Stimulated activated naive CD8-positive, alpha-beta T cell treated with anti-CD3 and anti-CD28 coated beads, Interleukin-15, amount 100 ng/mL, for 72 hours (primary cell): Measurements from ENCODE around the gene CHTF18.
"Not testable (repeated sequence)": the region's sequence is repeated elsewhere in the genome, so short reads cannot be mapped to it uniquely, and the experiment has no call there.

Source experiments
- ATAC-seq: fragments of 150-1000 bp; cut with Tn5 transposase; 2 replicates; pipeline ENCODE4 v1.10.0; 2021; ENCODE audit warnings: mild to moderate bottlenecking, moderate library complexity
- DNase-seq, 2 donors: peaks; one replicate each; pipeline ENCODE4 v3.0.0; 2021 to 2022
- H3K27ac Mint-ChIP-seq, 2 donors: one replicate each; pipeline ENCODE4 v1.8.0; 2022; ENCODE audit warnings: mild to moderate bottlenecking in 2 of 2, mixed read lengths in 2 of 2, moderate library complexity in 2 of 2
- H3K27me3 Mint-ChIP-seq: one replicate; pipeline ENCODE4 v1.8.0; 2022; ENCODE audit warnings: mixed read lengths
- H3K4me1 Mint-ChIP-seq: one replicate; pipeline ENCODE4 v1.8.0; 2022; ENCODE audit warnings: mild to moderate bottlenecking, mixed read lengths
- H3K4me3 Mint-ChIP-seq, 2 donors: one replicate each; pipeline ENCODE4 v1.8.0; 2022; ENCODE audit warnings: mild to moderate bottlenecking in 2 of 2, mixed read lengths in 2 of 2, moderate library complexity in 1 of 2
- H3K9me3 Mint-ChIP-seq, 2 donors: one replicate each; pipeline ENCODE4 v1.8.0; 2022; ENCODE audit warnings: mixed read lengths in 2 of 2

Gene CHTF18

GRCh38 chr16:818592-818991 is 30.2 kb downstream of the CHTF18 start:
- Mint-ChIP-seq H3K4me3 (no peak overlapping the region), H3K27ac (no peak overlapping the region), H3K9me3 (no peaks in the 10 kb centered on the region), H3K4me1 (peaks cover 10% of the 10 kb centered on the region), H3K27me3 (peaks cover 17% of the 10 kb centered on the region)
- DNase-seq = no peak
- no peak for ATAC-seq

GRCh38 chr16:819336-820043 is 31.1 kb downstream of the CHTF18 start:
- H3K27ac Mint-ChIP-seq = no peak overlapping the region
- ATAC-seq (peak; percentile 71), DNase-seq (no peak)
- H3K4me1 Mint-ChIP-seq = peaks cover 10% of the 10 kb centered on the region
- H3K4me3 Mint-ChIP-seq = peak overlapping the region in 1 of 2 donors; percentile 13
- no peaks in the 10 kb centered on the region for H3K9me3 Mint-ChIP-seq
- H3K27me3 Mint-ChIP-seq = peaks cover 12% of the 10 kb centered on the region

- not testable (repeated sequence) for H3K9me3 Mint-ChIP-seq, H3K27ac Mint-ChIP-seq, DNase-seq, ATAC-seq
- Mint-ChIP-seq H3K4me3 (peak overlapping the region in 1 of 2 donors; percentile 32), H3K27me3 (peaks cover 12% of the 10 kb centered on the region), H3K4me1 (peaks cover 10% of the 10 kb centered on the region)
These were observed 31.6 kb downstream of the CHTF18 start for GRCh38 chr16:820044-820408.

DNA sequence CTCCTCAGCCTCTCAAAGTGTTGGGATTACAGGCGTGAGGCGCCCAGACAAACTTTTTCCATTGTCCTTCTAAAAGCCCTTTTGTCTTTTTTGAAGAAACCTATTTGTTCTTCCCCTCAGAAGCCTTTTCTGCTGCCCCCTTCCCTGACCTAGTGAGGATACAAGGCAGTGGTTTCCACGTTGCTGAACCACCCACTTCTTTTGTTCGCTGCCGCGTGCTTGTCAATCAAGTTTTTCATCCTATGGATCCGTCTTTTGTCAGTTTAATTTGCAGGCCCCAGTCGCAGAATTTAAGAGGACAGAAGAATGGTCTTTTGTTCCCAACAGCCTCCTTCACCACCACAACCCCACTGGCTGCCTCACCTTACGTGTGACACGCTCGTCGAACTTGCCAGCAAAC is 32.3 kb downstream of the CHTF18 start:
- DNase-seq = no peak
- Mint-ChIP-seq H3K27me3 (peaks cover 12% of the 10 kb centered on the region), H3K9me3 (no peaks in the 10 kb centered on the region), H3K27ac (no peak overlapping the region), H3K4me1 (peaks cover 10% of the 10 kb centered on the region), H3K4me3 (no peak overlapping the region)
- no peak for ATAC-seq

- ATAC-seq (no peak), DNase-seq (no peak)
- Mint-ChIP-seq H3K4me1 (peaks cover 10% of the 10 kb centered on the region), H3K9me3 (no peaks in the 10 kb centered on the region), H3K27ac (no peak overlapping the region), H3K27me3 (peaks cover 12% of the 10 kb centered on the region), H3K4me3 (no peak overlapping the region)
These were observed 33.3 kb downstream of the CHTF18 start for GRCh38 chr16:821751-822150.

GRCh38 chr16:822174-822908 is 33.9 kb downstream of the CHTF18 start:
- no peak overlapping the region for H3K27ac Mint-ChIP-seq
- peaks cover 12% of the 10 kb centered on the region for H3K27me3 Mint-ChIP-seq
- DNase-seq (no peak), ATAC-seq (no peak)
- no peaks in the 10 kb centered on the region for H3K9me3 Mint-ChIP-seq
- H3K4me1 Mint-ChIP-seq = peaks cover 10% of the 10 kb centered on the region
- H3K4me3 Mint-ChIP-seq = no peak overlapping the region

GRCh38 chr16:822909-823297 is 34.5 kb downstream of the CHTF18 start:
- ATAC-seq (no peak), DNase-seq (no peak)
- Mint-ChIP-seq H3K9me3 (no peaks in the 10 kb centered on the region), H3K27me3 (peaks cover 12% of the 10 kb centered on the region), H3K4me1 (peaks cover 10% of the 10 kb centered on the region), H3K4me3 (no peak overlapping the region), H3K27ac (no peak overlapping the region)

- peaks cover 12% of the 10 kb centered on the region for H3K27me3 Mint-ChIP-seq
- H3K9me3 Mint-ChIP-seq = no peaks in the 10 kb centered on the region
- H3K4me1 Mint-ChIP-seq = peaks cover 10% of the 10 kb centered on the region
- no peak for ATAC-seq
- no peak overlapping the region for H3K27ac Mint-ChIP-seq
- no peak overlapping the region for H3K4me3 Mint-ChIP-seq
- no peak for DNase-seq
These were observed 35.8 kb downstream of the CHTF18 start for GRCh38 chr16:824194-824593.

GRCh38 chr16:824601-825000 is 36.2 kb downstream of the CHTF18 start:
- no peak overlapping the region for H3K27ac Mint-ChIP-seq
- DNase-seq (no peak), ATAC-seq (no peak)
- peaks cover 8% of the 10 kb centered on the region for H3K4me1 Mint-ChIP-seq
- H3K27me3 Mint-ChIP-seq = peaks cover 13% of the 10 kb centered on the region
- no peak overlapping the region for H3K4me3 Mint-ChIP-seq
- no peaks in the 10 kb centered on the region for H3K9me3 Mint-ChIP-seq

- H3K9me3 Mint-ChIP-seq = no peaks in the 10 kb centered on the region
- H3K4me1 Mint-ChIP-seq = no peaks in the 10 kb centered on the region
- no peak overlapping the region for H3K27ac Mint-ChIP-seq
- DNase-seq = no peak
- H3K4me3 Mint-ChIP-seq = no peak overlapping the region
- ATAC-seq = no peak
- peaks cover 12% of the 10 kb centered on the region for H3K27me3 Mint-ChIP-seq
These were observed 37.1 kb downstream of the CHTF18 start for GRCh38 chr16:825341-826061.

GRCh38 chr16:827513-827912 is 39.1 kb downstream of the CHTF18 start:
- DNase-seq = no peak
- Mint-ChIP-seq H3K9me3 (no peaks in the 10 kb centered on the region), H3K4me1 (no peaks in the 10 kb centered on the region), H3K27ac (no peak overlapping the region), H3K27me3 (peaks cover 12% of the 10 kb centered on the region), H3K4me3 (no peak overlapping the region)
- no peak for ATAC-seq

- Mint-ChIP-seq H3K4me3 (no peak overlapping the region), H3K27me3 (peaks cover 12% of the 10 kb centered on the region), H3K4me1 (no peaks in the 10 kb centered on the region), H3K9me3 (no peaks in the 10 kb centered on the region), H3K27ac (no peak overlapping the region)
- DNase-seq (no peak), ATAC-seq (no peak)
These were observed 40.5 kb downstream of the CHTF18 start for GRCh38 chr16:828891-829290.

DNA sequence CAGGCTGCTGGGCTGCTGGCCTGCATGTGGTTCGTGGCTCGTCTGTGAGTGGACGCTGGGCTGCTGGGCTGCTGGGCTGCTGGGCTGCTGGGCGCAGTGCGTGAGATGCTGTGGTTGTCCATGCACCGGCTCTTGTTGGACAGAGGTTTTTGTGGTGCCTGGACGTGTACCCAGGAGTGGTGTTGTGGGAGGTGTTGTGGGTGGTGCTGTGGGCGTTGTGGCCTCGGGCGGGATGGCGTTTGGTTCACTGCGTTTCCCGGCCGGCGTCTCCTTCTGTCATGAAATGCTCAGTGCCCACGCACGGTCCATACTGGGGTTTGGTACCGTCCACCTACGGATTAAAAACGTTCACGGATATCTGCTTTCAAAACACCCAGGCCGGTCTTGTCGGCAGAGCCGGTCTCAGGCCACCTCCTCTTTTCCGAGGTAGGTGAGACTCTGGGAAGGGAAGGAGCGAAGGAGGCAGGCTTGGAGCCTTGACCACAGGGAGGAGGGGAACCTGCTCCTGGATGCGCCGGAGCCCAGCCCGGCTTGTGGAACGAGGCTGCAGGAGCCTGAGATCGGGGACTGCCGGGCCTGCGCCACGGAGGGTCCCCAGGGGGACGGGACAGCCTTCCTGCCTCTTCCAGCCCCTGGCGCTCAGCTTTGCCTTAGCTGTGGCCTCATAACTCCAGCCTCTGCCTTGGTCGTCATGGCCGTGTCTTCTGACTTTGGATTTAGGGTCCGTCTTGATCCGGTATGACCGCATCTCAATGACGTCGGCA is 41.9 kb downstream of the CHTF18 start:
- H3K4me1 Mint-ChIP-seq = no peaks in the 10 kb centered on the region
- H3K27ac Mint-ChIP-seq = no peak overlapping the region
- no peaks in the 10 kb centered on the region for H3K9me3 Mint-ChIP-seq
- no peak for DNase-seq
- peaks cover 12% of the 10 kb centered on the region for H3K27me3 Mint-ChIP-seq
- ATAC-seq = no peak
- H3K4me3 Mint-ChIP-seq = no peak overlapping the region

- peaks cover 12% of the 10 kb centered on the region for H3K27me3 Mint-ChIP-seq
- no peak for ATAC-seq
- H3K4me1 Mint-ChIP-seq = no peaks in the 10 kb centered on the region
- H3K27ac Mint-ChIP-seq = no peak overlapping the region
- no peak overlapping the region for H3K4me3 Mint-ChIP-seq
- peaks cover 0 to 7% of the 10 kb centered on the region in 2 donors for H3K9me3 Mint-ChIP-seq
- DNase-seq = no peak
These were observed 42.6 kb downstream of the CHTF18 start for GRCh38 chr16:830871-831570.
